GM12892 (cell line): ENCODE measurements around the gene EXOC4.

Source experiments
- POLR2AphosphoS5 ChIP-seq: IDR thresholded peaks from 2 replicates; pipeline ENCODE4 v1.6.1; 2011; ENCODE audit warnings: low read depth, low read length, control low read depth
- TAF1 ChIP-seq: IDR thresholded peaks from 2 replicates; pipeline ENCODE4 v1.6.1; 2011; ENCODE audit warnings: low read depth, mild to moderate bottlenecking, control low read depth, low read length, borderline replicate concordance

DNA sequence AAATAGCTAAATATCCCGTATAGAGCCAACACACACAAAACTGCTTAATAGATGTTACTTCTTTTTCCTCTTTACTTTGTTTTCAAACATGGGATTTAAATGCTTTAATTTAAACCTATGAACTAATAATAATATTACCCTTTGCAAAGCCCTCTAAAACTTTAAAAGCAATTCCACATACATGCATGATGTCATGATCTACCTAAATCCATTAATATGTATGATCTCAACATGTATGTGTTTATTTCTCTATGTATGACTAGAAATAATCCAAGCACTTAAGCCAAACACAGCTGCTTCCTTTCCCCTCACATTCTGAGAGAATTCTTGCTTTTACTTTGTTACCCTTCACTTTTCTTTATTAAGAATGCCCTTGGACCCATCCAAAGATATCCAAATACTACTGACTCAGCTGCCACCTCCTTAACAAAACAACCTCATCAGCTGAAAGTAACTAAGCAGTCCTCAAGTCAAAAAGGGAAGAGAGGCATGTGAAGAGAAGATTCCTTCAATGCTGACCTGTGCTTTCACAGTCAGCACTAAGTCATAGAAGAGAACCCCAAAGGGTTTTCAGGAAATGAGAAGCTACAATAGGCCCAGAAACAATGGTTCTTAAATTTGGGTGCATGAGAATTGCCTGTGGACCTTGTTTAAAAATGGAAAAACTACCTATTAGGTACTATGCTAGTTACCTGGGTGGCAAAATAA, 607.9 kb downstream of the EXOC4 start:
- TF ChIP-seq TAF1 (no peak), POLR2AphosphoS5 (no peak)
